NCI-H774 (cell line): ENCODE measurements around the gene SMCHD1.
"Not testable (repeated sequence)": the region's sequence is repeated elsewhere in the genome, so short reads cannot be mapped to it uniquely, and the experiment has no call there.

Experiments used
- DNase-seq: peaks from one replicate; lab custom pipeline; 2025; lab: John Stamatoyannopoulos, UW

Gene SMCHD1

DNA sequence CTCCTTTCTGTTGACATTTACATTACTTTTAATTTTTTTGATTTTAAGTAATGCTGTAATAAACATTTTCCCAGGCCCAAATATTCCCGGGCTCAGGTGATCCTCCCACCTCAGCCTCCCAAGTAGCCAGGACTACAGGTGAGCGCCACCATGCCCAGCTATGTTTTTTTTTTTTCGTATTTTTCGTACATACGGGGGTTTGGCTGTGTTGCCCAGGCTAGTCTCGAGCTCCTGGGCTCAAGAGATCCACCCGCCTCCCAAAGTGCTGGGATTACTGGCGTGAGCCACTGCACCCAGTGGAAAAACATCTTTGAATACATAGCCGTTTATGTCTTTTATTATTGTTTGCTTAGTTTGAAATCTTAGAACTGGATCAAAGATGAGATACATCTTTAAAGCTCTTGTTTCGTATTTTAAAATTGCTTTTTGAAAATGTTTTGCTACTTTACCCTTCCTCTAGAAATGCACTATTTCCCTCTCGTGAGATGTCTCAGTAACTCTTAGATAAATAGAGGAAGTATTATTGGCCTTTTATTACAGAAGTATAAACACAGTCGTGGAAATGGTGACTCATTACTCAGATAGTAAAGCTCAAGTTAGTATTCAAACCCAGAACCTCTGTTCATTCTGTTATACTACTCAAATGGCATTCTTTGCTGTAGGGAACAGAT lies 2.4 kb downstream of the SMCHD1 start:
- peak; percentile 13 for DNase-seq

GRCh38 chr18:2660849-2661248 lies 5.3 kb downstream of the SMCHD1 start:
- not testable (repeated sequence) for DNase-seq

DNA sequence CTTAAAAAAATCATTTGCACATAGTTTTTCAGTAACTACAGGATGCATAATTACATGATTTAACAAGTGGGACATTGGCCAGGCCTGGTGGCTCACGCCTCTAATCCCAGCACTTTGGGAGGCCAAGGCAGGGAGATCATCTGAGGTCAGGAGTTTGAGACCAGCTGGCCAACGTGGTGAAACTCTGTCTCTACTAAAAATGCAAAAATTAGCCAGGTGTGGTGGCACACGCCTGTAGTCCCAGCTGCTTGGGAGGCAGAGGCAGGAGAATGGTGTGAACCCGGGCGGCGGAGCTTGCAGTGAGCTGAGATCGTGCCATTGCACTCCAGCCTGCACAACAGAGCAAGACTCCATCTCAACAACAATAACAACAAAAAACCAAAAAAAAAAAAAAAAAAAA lies 6.8 kb downstream of the SMCHD1 start:
- not testable (repeated sequence) for DNase-seq

- no peak for DNase-seq
Measured at GRCh38 chr18:2662990-2663389, 7.5 kb downstream of the SMCHD1 start.

GRCh38 chr18:2672410-2672809 lies 16.9 kb downstream of the SMCHD1 start:
- no peak for DNase-seq

- no peak for DNase-seq
Measured at GRCh38 chr18:2672872-2673271, 17.3 kb downstream of the SMCHD1 start.

- DNase-seq: not testable (repeated sequence)
Measured at GRCh38 chr18:2678933-2679332, 23.4 kb downstream of the SMCHD1 start.

DNA sequence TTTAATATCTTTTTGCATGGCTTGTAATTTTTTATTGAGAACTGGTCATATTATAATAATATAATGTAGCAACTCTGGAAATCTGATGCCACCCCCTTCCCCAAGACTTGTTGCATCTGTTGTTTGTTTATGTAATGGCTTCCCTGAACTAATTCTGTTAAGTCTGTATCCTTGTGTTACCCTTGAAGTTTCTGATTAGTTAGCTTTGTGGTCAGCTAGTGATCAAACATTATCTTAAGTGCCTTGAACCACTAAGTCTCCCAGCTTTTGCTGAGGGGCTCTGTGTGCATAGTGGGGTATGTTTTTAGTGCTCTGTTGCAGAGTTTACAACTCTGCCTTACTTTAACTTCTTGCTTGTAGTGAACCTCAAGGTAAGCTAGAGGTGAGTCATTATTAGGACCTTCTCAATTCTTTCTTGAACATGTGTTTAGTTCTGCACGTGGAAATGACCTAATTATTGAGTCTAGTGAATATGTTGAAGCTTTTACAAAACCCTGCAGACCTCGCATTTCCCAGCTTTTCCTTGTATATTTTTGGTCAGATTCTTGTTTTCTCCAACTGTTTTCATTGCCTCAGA lies 24.8 kb downstream of the SMCHD1 start:
- DNase-seq: no peak

DNA sequence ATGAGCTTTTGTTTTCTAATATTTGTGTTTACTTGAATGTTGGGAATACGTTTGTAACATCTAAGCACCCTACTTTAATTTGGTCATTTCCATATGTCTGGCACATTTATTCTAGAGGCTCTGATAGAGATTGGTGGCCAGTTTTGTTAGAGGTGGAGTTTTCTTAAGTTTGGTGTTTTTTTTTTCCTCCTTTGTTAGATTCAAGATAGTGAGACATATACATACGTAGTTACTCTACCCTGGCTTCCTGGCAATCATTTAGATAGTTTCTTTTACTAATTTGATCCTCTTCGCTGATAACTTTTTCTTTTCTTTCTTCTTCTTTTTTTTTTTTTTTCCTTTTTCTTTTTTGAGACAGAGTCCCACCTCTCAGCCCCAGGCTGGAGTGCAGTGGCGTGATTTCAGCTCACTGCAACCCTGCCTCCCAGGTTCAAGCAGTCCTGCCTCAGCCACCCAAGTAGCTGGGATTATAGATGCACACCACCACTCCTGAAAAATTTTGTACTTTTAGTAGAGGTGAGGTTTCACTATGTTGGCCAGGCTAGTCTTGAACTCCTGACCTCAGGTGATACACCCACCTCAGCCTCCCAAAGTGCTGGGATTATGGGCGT lies 26.6 kb downstream of the SMCHD1 start:
- no peak for DNase-seq

DNA sequence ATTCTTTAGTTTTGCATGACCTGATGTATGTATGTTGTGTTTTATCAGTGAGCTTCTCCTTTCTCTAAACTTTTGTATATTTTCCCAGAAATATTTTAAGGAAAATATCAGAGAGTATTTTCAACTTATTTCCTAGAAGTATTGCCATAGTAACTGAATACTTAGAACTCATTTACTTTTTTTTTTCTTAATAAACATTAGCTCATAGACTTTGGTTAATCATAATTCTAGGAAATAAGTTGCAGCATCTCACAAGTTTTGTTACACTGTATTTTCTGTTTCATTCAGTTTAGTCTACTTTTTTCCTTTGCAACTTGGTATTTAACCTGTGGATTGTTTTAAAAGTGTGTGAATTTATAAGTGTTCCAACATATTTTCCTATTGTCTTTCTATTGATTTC lies 27.5 kb downstream of the SMCHD1 start:
- no peak for DNase-seq

GRCh38 chr18:2686349-2686968 lies 30.9 kb downstream of the SMCHD1 start:
- DNase-seq: no peak

DNA sequence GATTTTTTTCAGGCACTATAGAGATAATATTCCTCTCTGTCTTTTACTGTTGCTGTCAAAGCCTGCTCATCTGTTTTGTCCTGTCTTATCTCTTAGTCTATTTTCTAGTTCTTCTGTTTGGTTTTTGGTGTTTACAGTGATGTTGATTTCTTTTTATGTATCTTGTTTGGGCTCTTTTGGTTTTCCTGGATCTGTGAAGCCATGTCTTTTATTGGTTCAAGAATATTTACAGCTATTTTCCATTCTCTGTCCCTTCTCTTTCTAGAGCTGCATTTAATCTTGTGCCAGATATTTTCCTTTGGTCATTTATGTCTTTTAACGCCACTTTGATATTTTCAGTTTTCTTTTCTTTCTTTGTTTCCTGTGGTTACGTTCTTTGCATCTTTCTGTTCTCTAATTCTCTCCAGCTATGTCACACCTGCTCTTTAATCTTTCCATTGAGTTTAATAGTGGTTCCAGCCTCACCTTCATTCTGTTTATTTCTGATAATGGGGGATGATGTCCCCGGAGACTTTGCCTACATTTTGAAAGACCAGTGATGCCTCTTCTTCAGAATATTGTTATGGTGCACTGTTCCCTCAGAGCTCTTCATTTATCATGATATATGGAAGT lies 32.0 kb downstream of the SMCHD1 start:
- DNase-seq: no peak

- no peak for DNase-seq
Measured at GRCh38 chr18:2692508-2692907, 37.0 kb downstream of the SMCHD1 start.

GRCh38 chr18:2697184-2697583 lies 41.7 kb downstream of the SMCHD1 start:
- no peak for DNase-seq

DNA sequence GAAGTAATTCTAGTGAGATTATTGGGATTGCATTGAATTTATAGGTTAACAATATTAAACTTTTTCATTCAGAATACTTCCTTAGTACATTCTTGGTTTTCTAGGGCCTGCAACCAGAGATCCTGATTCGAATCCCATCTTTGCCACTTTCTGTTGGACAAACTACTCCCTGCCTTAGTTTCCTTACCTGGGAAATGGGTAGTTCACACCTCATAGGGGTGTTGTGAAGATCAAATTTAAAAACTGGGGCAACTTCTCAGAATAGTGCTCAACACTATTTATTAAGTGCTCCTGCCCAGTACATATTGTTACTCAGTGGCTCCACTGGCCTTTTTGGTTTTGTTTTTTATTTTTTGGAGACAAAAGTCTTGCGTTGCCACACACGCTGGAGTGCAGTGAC lies 43.5 kb downstream of the SMCHD1 start:
- no peak for DNase-seq

GRCh38 chr18:2704541-2704940 lies 49.0 kb downstream of the SMCHD1 start:
- DNase-seq: no peak

- no peak for DNase-seq
Measured at GRCh38 chr18:2706903-2707302, 51.4 kb downstream of the SMCHD1 start.

GRCh38 chr18:2707551-2708168 lies 52.1 kb downstream of the SMCHD1 start:
- DNase-seq: no peak

GRCh38 chr18:2709316-2709715 lies 53.8 kb downstream of the SMCHD1 start:
- DNase-seq: no peak

GRCh38 chr18:2714140-2714539 lies 58.6 kb downstream of the SMCHD1 start:
- no peak for DNase-seq

DNA sequence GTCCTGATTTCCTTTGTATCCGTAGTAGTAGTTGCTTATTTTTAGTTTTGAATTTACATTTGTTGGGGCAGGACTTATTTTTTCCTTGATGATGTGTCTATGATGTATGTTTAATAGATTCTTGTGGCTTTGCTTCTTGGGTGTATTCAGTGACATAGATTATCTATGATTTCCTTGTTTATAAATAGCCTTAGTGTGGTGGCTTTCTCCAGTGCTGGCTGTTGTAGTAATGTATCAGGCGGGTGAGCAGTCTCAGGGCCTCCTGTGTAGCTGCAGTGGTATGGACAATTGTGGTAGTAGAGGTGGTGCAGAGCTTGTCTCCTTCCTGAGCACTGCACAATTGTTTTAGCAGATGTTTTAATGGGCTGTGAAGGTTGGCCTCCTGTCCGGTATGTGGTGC lies 60.5 kb downstream of the SMCHD1 start:
- DNase-seq: no peak
